ENCODE results near the gene GPR84. TPM values are rescaled to one million over a fixed set of nuclear protein-coding genes. Genes with fewer than 3 reads are reported as not detected.

The GPR84 gene
- total and polyA plus RNA-seq, 7 experiments from 2014 or later, result 1.2 to 13.1 (median 3.9) TPM; not detected in 4

- ATAC-seq, result no peak
- Histone ChIP-seq H3K27me3 (ENCODE audit: control insufficient read depth in 2 of 2, insufficient read depth in 2 of 2, low read length in 2 of 2) (no peaks in the 10 kb centered on the region), H3K4me3 (ENCODE audit: low read length) (no peak overlapping the region), H3K4me1 (ENCODE audit: control insufficient read depth in 2 of 2, insufficient read depth in 2 of 2, low read length in 2 of 2) (peaks cover 4 to 13% of the 10 kb centered on the region in 2 donors), H3K36me3 (ENCODE audit: control insufficient read depth in 2 of 3, insufficient read depth in 3 of 3, low read length in 3 of 3) (peaks cover 4 to 20% (median 5%) of the 10 kb centered on the region in 3 experiments), H3K9me3 (ENCODE audit: control insufficient read depth in 2 of 3, low read length in 3 of 3) (no peaks in the 10 kb centered on the region), H3K27ac (ENCODE audit: low read depth, low read length) (no peak overlapping the region)
- POLR2A ChIA-PET, result interaction anchor here (0.9 to 1.2 kb wide), 2 partner anchors 11 to 24 kb away, joined by 3 to 6 read pairs; no protein-coding TSS in a partner anchor
- CTCF ChIA-PET, result interaction anchor here (1.0 to 1.7 kb wide), 7 partner anchors 9 to 72 kb away, joined by 3 to 5 read pairs (median 4); partner anchors contain the start of gene COPZ1
- no peak for DNase-seq
- H3K36me3 Mint-ChIP-seq, result peaks cover 4 to 25% (median 17%) of the 10 kb centered on the region in 5 donors
- no peaks in the 10 kb centered on the region for H3K27me3 Mint-ChIP-seq
- no peak overlapping the region for H3K4me3 Mint-ChIP-seq
- H3K4me1 Mint-ChIP-seq, result peaks cover 7 to 66% (median 32%) of the 10 kb centered on the region in 7 donors
- H3K9me3 Mint-ChIP-seq, result no peaks in the 10 kb centered on the region
- H3K27ac Mint-ChIP-seq, result peak overlapping the region in 2 of 9 donors; percentile 19 to 25
- intact Hi-C loops (cut with micrococcal nuclease), result loop anchor here in 1 of 2 donors (2.0 kb wide), 1 partner anchor 15 kb away; no protein-coding TSS in a partner anchor
Observed at GRCh38 chr12:54337280-54337842, 26.9 kb downstream of the GPR84 start.

GRCh38 chr12:54333420-54334034, 30.8 kb downstream of the GPR84 start:
- ChIA-PET POLR2A (interaction anchor here (0.7 to 4.8 kb wide), 5 partner anchors 9 to 1024 kb away, joined by 3 to 32 read pairs (median 4); partner anchors contain the start of gene COPZ1), CTCF (interaction anchor here (0.8 to 2.7 kb wide), 4 partner anchors 9 to 106 kb away, joined by 3 to 13 read pairs (median 6); partner anchors contain the start of gene COPZ1)
- peaks cover 17 to 48% of the 10 kb centered on the region in 2 donors for H3K4me1 ChIP-seq (ENCODE audit: control insufficient read depth in 2 of 2, insufficient read depth in 2 of 2, low read length in 2 of 2)
- DNase-seq (no peak), ATAC-seq (no peak)
- no peaks in the 10 kb centered on the region for H3K9me3 ChIP-seq (ENCODE audit: control insufficient read depth in 2 of 3, low read length in 3 of 3)
- Mint-ChIP-seq H3K27ac (peak overlapping the region in 6 of 9 donors; percentile 5 to 73 (median 26)), H3K27me3 (no peaks in the 10 kb centered on the region), H3K36me3 (peaks cover 0 to 8% (median 3%) of the 10 kb centered on the region in 5 donors), H3K4me3 (peak overlapping the region in 8 of 10 donors; percentile 9 to 48 (median 23)), H3K4me1 (peaks cover 30 to 85% (median 54%) of the 10 kb centered on the region in 7 donors), H3K9me3 (no peaks in the 10 kb centered on the region)
- H3K27ac ChIP-seq (ENCODE audit: low read depth, low read length), result no peak overlapping the region
- no peaks in the 10 kb centered on the region for H3K36me3 ChIP-seq (ENCODE audit: control insufficient read depth in 2 of 3, insufficient read depth in 3 of 3, low read length in 3 of 3)
- H3K4me3 ChIP-seq (ENCODE audit: low read length), result no peak overlapping the region
- H3K27me3 ChIP-seq (ENCODE audit: control insufficient read depth in 2 of 2, insufficient read depth in 2 of 2, low read length in 2 of 2), result no peaks in the 10 kb centered on the region
- intact Hi-C loops (cut with micrococcal nuclease), result no loop called here

DNA sequence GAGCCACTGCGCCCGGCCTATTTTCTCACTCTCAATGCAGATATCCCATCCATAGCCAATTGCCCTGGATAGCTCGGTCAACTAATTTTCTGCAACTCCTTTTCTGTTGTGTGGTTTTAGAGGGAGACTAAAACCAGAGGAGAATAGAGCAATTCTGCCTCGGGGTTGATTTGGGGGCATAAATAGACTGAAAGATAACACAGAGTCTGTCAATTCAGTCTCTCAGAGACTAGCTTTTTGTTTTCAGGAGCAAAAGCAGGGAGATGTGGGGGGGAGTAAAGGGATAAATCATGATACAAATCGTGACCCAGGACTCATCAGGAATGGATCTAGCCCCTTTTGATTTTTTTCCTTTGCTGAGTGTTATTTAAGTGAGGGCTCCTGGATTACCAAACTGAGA, 32.8 kb downstream of the GPR84 start:
- Histone ChIP-seq H3K9me3 (ENCODE audit: control insufficient read depth in 2 of 3, low read length in 3 of 3) (no peaks in the 10 kb centered on the region), H3K4me3 (ENCODE audit: low read length) (no peak overlapping the region), H3K27me3 (ENCODE audit: control insufficient read depth in 2 of 2, insufficient read depth in 2 of 2, low read length in 2 of 2) (no peaks in the 10 kb centered on the region), H3K27ac (ENCODE audit: low read depth, low read length) (peak overlapping the region; percentile 46), H3K4me1 (ENCODE audit: control insufficient read depth in 2 of 2, insufficient read depth in 2 of 2, low read length in 2 of 2) (peaks cover 17 to 52% of the 10 kb centered on the region in 2 donors), H3K36me3 (ENCODE audit: control insufficient read depth in 2 of 3, insufficient read depth in 3 of 3, low read length in 3 of 3) (no peaks in the 10 kb centered on the region)
- Mint-ChIP-seq H3K9me3 (no peaks in the 10 kb centered on the region), H3K4me1 (peaks cover 32 to 83% (median 56%) of the 10 kb centered on the region in 7 donors), H3K27me3 (no peaks in the 10 kb centered on the region), H3K36me3 (peaks cover 0 to 10% (median 3%) of the 10 kb centered on the region in 5 donors), H3K4me3 (peak overlapping the region in 7 of 10 donors; percentile 10 to 63 (median 34)), H3K27ac (peak overlapping the region; percentile 70 to 95 (median 82))
- DNase-seq (no peak), ATAC-seq (no peak)
- intact Hi-C loops (cut with micrococcal nuclease), result no loop called here
- POLR2A ChIA-PET, result interaction anchor here (1.3 to 4.8 kb wide), 3 partner anchors 22 to 51 kb away, joined by 5 to 32 read pairs (median 7); partner anchors contain the start of genes CBX5 and HNRNPA1
- CTCF ChIA-PET, result no interaction called here

DNA sequence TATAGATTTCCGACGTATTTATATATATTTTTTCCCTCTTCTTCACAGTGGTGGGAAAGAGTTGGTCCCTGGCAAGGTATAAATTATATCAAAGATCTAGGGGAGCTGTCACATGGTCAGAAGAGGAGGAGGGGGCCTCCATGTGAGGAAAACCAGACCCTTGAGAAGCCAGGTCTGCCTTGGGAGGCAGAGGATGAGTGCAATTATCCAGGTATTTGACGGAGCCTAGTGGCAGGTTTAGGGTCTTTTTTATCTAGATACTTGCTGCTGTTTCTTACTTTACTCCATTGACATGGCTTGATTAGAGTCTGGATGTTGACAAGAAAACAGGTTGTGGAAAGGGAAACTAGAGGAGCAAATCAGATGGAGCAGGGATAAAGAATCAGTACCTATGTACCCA, 33.8 kb downstream of the GPR84 start:
- H3K4me3 Mint-ChIP-seq, result peak overlapping the region in 8 of 10 donors; percentile 10 to 71 (median 62)
- H3K36me3 Mint-ChIP-seq, result peaks cover 0 to 9% (median 0%) of the 10 kb centered on the region in 5 donors
- POLR2A ChIA-PET, result interaction anchor here (0.7 to 2.4 kb wide), 4 partner anchors 21 to 1438 kb away, joined by 3 to 7 read pairs (median 3); partner anchors contain the start of genes CBX5 and HNRNPA1
- peak overlapping the region; percentile 68 to 95 (median 85) for H3K27ac Mint-ChIP-seq
- no peak overlapping the region for H3K4me3 ChIP-seq (ENCODE audit: low read length)
- DNase-seq (no peak), ATAC-seq (no peak)
- H3K9me3 ChIP-seq (ENCODE audit: control insufficient read depth in 2 of 3, low read length in 3 of 3), result no peaks in the 10 kb centered on the region
- H3K27me3 Mint-ChIP-seq, result no peaks in the 10 kb centered on the region
- no peaks in the 10 kb centered on the region for H3K27me3 ChIP-seq (ENCODE audit: control insufficient read depth in 2 of 2, insufficient read depth in 2 of 2, low read length in 2 of 2)
- H3K27ac ChIP-seq (ENCODE audit: low read depth, low read length), result peak overlapping the region; percentile 46
- CTCF ChIA-PET, result no interaction called here
- H3K9me3 Mint-ChIP-seq, result no peaks in the 10 kb centered on the region
- peaks cover 25 to 82% (median 57%) of the 10 kb centered on the region in 7 donors for H3K4me1 Mint-ChIP-seq
- no peaks in the 10 kb centered on the region for H3K36me3 ChIP-seq (ENCODE audit: control insufficient read depth in 2 of 3, insufficient read depth in 3 of 3, low read length in 3 of 3)
- intact Hi-C loops (cut with micrococcal nuclease), result no loop called here
- peaks cover 19 to 58% of the 10 kb centered on the region in 2 donors for H3K4me1 ChIP-seq (ENCODE audit: control insufficient read depth in 2 of 2, insufficient read depth in 2 of 2, low read length in 2 of 2)

GRCh38 chr12:54329759-54330158, 34.5 kb downstream of the GPR84 start:
- Histone ChIP-seq H3K9me3 (ENCODE audit: control insufficient read depth in 2 of 3, low read length in 3 of 3) (no peaks in the 10 kb centered on the region), H3K4me1 (ENCODE audit: control insufficient read depth in 2 of 2, insufficient read depth in 2 of 2, low read length in 2 of 2) (peaks cover 20 to 60% of the 10 kb centered on the region in 2 donors), H3K4me3 (ENCODE audit: low read length) (no peak overlapping the region), H3K36me3 (ENCODE audit: control insufficient read depth in 2 of 3, insufficient read depth in 3 of 3, low read length in 3 of 3) (no peaks in the 10 kb centered on the region), H3K27ac (ENCODE audit: low read depth, low read length) (peak overlapping the region; percentile 46), H3K27me3 (ENCODE audit: control insufficient read depth in 2 of 2, insufficient read depth in 2 of 2, low read length in 2 of 2) (no peaks in the 10 kb centered on the region)
- peak overlapping the region in 3 of 10 donors; percentile 6 to 34 (median 16) for H3K4me3 Mint-ChIP-seq
- peaks cover 0 to 2% (median 0%) of the 10 kb centered on the region in 11 donors for H3K9me3 Mint-ChIP-seq
- POLR2A ChIA-PET, result interaction anchor here (0.7 to 2.4 kb wide), 6 partner anchors 21 to 1439 kb away, joined by 3 to 7 read pairs (median 3); partner anchors contain the start of genes CBX5 and HNRNPA1
- H3K27ac Mint-ChIP-seq, result peak overlapping the region; percentile 60 to 95 (median 82)
- intact Hi-C loops (cut with micrococcal nuclease), result no loop called here
- peaks cover 21 to 83% (median 63%) of the 10 kb centered on the region in 7 donors for H3K4me1 Mint-ChIP-seq
- CTCF ChIA-PET, result no interaction called here
- peaks cover 0 to 9% (median 0%) of the 10 kb centered on the region in 5 donors for H3K36me3 Mint-ChIP-seq
- H3K27me3 Mint-ChIP-seq, result no peaks in the 10 kb centered on the region
- ATAC-seq, result no peak
- no peak for DNase-seq

DNA sequence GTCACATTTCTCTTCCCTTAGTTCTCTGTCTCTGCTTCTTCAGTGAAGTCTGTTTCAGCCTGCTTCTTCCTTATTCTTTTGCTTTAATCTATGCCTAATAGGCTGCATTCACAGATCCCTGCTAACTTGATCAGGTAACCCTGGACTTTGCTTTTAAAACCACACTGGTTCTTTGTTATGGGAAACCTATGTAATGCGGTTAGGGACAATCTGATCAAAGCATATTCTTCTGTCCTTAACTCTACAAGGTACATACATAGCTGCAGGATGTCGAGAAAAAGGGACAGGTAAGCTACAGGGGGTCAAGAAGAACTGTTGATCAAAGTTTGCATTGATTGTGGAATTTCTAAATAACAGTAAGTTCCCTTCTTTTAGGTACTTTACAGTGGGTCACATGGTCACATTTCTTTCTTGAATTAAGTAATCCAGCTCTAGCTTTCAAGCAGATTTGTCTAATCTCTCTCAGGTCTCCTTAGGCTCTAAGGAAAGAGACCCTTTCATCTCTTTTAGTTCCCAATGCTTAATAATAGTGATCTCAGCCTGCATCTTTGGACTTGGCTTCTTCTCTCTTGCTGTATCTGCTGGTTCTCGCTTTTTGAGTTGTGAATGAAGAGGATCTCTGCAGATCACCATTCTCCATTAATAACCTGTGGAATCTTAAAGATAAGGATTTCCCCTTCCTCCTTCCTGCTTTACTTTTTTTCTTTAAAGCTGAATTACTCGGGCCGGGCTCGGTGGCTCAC, 35.5 kb downstream of the GPR84 start:
- intact Hi-C loops (cut with micrococcal nuclease), result no loop called here
- peaks cover 20 to 59% of the 10 kb centered on the region in 2 donors for H3K4me1 ChIP-seq (ENCODE audit: control insufficient read depth in 2 of 2, insufficient read depth in 2 of 2, low read length in 2 of 2)
- no peak for DNase-seq
- H3K27ac ChIP-seq (ENCODE audit: low read depth, low read length), result peak overlapping the region; percentile 37
- Mint-ChIP-seq H3K36me3 (peaks cover 0 to 9% (median 0%) of the 10 kb centered on the region in 5 donors), H3K4me3 (peak overlapping the region in 8 of 10 donors; percentile 3 to 68 (median 52)), H3K4me1 (peaks cover 17 to 84% (median 69%) of the 10 kb centered on the region in 7 donors), H3K27ac (peak overlapping the region; percentile 44 to 90 (median 80)), H3K27me3 (no peaks in the 10 kb centered on the region), H3K9me3 (peaks cover 0 to 2% (median 0%) of the 10 kb centered on the region in 11 donors)
- H3K4me3 ChIP-seq (ENCODE audit: low read length), result no peak overlapping the region
- no peaks in the 10 kb centered on the region for H3K36me3 ChIP-seq (ENCODE audit: control insufficient read depth in 2 of 3, insufficient read depth in 3 of 3, low read length in 3 of 3)
- no peak for ATAC-seq
- no peaks in the 10 kb centered on the region for H3K9me3 ChIP-seq (ENCODE audit: control insufficient read depth in 2 of 3, low read length in 3 of 3)
- ChIA-PET CTCF (interaction anchor here (0.6 to 0.8 kb wide), 2 partner anchors 9 to 135 kb away, joined by 3 to 4 read pairs; no protein-coding TSS in a partner anchor), POLR2A (interaction anchor here (0.8 to 1.0 kb wide), 4 partner anchors 13 to 48 kb away, joined by 3 to 7 read pairs (median 3); partner anchors contain the start of gene HNRNPA1)
- H3K27me3 ChIP-seq (ENCODE audit: control insufficient read depth in 2 of 2, insufficient read depth in 2 of 2, low read length in 2 of 2), result no peaks in the 10 kb centered on the region
